GM13977 (cell line): Measurements from ENCODE around the gene BCL7A.

Experiments
- DNase-seq: peaks from one replicate; pipeline ENCODE4 v3.0.0; 2012; ENCODE audit warnings: low spot score
- in situ Hi-C: fragments of 300-500 bp; cut with MboI; formaldehyde crosslinking; loops from one replicate; pipeline ENCODE4 v1.12.0; 2022; ENCODE audit warnings: low sequenced_read_pairs, low pct_unique_long_range_greater_than_20kb, mixed read lengths, inconsistent platforms; ENCODE audit not compliant: unreplicated experiment
- TF ChIP-seq, protein P1 (sequence below): IDR thresholded peaks from 2 replicates; pipeline ENCODE4 v1.5.1; 2012; ENCODE audit warnings: mild to moderate bottlenecking, control low read depth; ENCODE audit not compliant: insufficient read depth; ENCODE audit errors: extremely low read depth, missing control alignments

Gene BCL7A

DNA sequence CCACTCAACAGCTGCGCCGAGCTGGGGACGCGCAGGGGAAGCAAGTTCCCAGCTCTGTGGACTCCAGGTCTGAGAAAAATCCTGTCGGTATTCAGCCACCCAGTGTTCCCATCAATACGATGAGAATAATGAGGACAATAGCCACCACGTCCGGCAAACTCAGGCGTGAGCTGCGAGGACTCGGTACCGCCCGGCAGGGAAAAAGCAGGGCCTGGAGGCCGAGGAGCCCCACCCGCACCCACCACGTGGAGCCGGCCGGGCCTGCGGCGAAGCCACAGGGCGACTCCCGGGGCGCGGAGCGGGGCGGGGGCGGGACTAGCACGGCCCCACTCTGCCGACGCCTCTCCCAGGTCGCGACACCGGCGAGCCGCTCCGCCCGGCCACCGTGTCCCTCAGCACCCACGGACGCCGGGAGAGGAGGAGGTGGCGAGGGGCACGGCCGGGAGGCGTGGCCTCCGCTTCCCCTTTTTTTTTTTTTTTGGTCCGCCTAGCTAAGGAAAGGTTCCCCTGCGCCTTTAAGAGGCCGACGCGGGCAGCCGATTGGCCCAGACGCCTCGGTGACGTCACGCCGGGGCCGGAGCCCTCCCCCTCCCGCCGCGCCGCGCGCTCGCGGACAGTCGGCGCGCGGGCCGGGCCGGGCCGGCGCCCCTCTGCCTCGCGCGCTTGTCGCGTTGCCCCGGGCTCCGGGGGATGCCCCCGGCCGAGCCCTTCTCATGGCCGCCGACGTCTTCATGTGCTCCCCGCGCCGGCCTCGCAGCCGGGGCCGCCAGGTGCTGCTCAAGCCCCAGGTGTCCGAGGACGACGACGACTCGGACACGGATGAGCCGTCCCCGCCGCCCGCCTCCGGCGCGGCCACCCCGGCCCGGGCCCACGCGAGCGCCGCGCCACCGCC is 56.7 kb downstream of the BCL7A start, which contains the start of gene MLXIP:
Gene MLXIP (plus strand): TSS at position 616 of the 892 bp plus-strand sequence. CDS start 98 bp downstream, at position 714.
- TF ChIP-seq, protein P1, sequence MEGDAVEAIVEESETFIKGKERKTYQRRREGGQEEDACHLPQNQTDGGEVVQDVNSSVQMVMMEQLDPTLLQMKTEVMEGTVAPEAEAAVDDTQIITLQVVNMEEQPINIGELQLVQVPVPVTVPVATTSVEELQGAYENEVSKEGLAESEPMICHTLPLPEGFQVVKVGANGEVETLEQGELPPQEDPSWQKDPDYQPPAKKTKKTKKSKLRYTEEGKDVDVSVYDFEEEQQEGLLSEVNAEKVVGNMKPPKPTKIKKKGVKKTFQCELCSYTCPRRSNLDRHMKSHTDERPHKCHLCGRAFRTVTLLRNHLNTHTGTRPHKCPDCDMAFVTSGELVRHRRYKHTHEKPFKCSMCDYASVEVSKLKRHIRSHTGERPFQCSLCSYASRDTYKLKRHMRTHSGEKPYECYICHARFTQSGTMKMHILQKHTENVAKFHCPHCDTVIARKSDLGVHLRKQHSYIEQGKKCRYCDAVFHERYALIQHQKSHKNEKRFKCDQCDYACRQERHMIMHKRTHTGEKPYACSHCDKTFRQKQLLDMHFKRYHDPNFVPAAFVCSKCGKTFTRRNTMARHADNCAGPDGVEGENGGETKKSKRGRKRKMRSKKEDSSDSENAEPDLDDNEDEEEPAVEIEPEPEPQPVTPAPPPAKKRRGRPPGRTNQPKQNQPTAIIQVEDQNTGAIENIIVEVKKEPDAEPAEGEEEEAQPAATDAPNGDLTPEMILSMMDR, result no peak
- in situ Hi-C loops, result no loop called here

DNA sequence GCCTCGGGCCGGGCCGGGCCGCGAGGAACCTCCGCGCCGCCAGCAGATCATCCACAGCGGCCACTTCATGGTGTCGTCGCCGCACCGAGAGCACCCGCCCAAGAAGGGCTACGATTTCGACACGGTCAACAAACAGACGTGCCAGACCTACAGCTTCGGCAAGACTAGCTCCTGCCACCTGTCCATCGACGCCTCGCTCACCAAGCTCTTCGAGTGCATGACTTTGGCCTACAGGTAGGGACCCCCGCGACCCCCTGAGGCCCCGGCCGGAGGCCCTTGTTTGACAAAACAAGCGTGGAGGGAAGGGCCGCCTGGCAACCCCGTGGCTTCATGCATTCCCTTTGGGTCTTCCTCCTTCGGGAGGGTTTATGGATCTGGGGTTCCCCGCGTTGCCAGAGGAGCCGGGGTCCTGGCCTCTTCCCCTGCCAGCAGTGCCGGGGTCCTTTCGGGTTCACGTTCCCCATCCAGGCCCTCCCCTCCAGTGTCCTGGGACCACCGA is 57.4 kb downstream of the BCL7A start:
- in situ Hi-C loops, result no loop called here
- DNase-seq, result no peak
- TF ChIP-seq, protein P1, result no peak

More for the DNA sequence above, 56.7 kb downstream of the BCL7A start, which contains the start of gene MLXIP:
- peak; percentile 98 for DNase-seq

DNA sequence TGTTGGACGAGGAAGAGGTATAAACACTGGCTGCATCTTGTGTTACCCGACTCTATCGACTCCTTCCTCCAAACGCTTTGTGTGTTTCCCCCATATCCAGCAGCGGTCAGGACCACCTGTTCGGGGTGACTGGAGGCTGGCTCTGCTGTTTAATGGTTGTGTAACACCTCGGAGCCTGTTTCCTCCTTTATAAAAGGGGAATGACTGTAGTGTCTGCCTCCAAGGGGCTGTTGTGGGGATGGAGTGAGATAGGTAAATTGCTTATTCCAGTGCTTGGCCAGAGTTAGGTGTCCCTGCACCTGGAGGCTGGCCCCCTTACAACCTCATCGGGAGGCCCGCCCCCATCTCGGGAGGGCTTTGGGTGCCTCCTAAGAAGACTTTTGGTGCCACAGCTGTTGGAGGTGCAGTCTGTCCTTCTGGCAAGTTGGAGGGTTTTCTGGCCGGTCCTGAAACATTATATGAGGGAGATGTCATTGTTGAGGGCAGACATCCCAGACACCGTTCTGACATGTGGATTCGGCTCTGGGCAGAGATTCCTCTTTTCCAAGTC is 57.9 kb downstream of the BCL7A start:
- DNase-seq, result no peak
- in situ Hi-C loops, result no loop called here
- TF ChIP-seq, protein P1, result no peak

DNA sequence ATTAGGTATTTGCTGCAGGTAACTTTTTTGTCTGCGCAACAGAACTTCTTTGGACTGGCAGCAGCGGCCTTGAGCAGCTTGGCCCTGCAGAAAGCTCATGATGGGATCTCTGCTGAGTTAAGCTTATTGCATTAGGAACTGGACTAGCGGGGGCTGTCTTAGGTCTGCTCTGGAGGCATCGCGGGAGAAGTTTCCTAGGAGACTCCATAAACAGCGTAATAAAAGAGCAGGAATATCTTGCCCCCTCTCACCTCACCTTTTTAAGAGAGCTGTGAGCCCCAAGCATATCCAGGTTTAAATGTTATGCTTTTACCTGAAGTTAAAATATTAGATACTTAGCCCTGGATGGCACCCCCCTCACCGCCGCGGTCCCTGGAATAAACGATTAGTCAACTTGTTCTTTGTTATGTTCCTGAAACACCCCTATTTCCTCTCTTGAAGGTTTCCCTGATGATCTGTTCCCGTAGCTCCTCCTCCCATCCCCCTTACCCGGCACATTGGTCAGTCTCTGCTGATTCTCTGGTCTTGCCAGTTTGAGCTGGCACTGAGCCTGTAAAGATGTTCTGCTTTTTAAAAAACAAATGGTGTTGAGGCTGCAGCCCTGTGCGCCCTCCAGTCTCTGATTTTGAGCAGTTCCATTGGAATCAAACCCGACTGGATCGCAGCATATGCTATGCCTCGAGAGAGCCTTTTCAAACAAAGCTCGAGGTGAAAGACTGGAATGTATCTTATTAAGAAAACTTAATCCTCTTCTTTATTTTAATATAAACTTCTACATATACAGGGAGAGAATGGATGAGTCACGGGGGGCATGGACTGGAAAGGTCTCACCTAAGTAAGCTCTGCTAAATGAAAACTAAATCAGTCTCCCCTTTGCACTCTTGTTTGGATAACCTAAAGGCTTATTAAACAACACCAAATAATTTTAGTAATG is 58.7 kb downstream of the BCL7A start:
- DNase-seq, result no peak
- in situ Hi-C loops, result no loop called here
- TF ChIP-seq, protein P1, result no peak

DNA sequence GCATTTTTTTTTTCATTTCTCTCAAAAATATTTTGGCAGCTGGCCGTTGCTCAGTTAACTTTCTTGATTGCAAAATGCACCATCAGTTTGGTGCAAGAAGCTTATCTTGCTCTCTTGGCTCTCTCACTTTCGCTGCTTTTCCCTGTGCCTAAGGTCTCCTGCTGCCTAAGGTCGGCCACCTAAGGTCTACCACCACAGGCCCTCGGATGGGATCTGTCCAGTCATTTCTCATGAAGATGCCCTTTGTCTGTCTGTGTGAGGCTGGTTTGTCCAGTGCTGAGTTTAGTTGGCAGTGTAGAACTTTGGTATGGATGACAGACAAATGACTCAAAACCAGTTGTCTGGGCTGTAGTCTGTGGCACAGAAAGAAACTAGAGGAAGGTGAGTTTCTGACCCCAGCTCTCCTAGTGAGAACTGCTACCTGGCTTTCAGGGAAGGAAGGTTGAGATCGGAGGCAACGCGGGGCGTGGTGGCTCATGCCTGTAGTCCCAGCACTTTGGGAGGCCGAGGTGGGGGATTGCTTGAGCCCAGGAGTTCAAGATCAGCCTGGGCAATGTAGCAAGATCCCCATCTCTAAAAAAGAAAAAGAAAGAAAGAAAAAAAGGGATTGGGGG is 59.5 kb downstream of the BCL7A start:
- in situ Hi-C loops, result no loop called here
- DNase-seq, result no peak

More for the DNA sequence above, 59.5 kb downstream of the BCL7A start:
- TF ChIP-seq, protein P1, result no peak
